HG03097 (cell line): ENCODE data around the gene ARHGEF33.

Experiments used
- ATAC-seq: cut with Tn5 transposase; IDR thresholded peaks from one replicate; pipeline ENCODE4 v1.9.1; 2021; ENCODE audit not compliant: unreplicated experiment, low FRiP score

ARHGEF33 gene

GRCh38 chr2:38889575-38889974 is at the start of gene ARHGEF33:
TSS of gene ARHGEF33 (plus strand) at chr2:38889875. CDS start at chr2:38919448, 29,573 bp downstream.
- no peak for ATAC-seq

- ATAC-seq: no peak
Observed at GRCh38 chr2:38850045-38850444, 39.6 kb upstream of the ARHGEF33 start.

GRCh38 chr2:38856165-38856564 is 33.5 kb upstream of the ARHGEF33 start:
- ATAC-seq: no peak

- no peak for ATAC-seq
Observed at GRCh38 chr2:38862476-38862875, 27.2 kb upstream of the ARHGEF33 start.

GRCh38 chr2:38863061-38863695 is 26.5 kb upstream of the ARHGEF33 start:
- ATAC-seq: no peak

GRCh38 chr2:38866773-38867443 is 22.8 kb upstream of the ARHGEF33 start:
- ATAC-seq: no peak

- no peak for ATAC-seq
Observed at GRCh38 chr2:38871432-38871831, 18.2 kb upstream of the ARHGEF33 start.

GRCh38 chr2:38873763-38874162 is 15.9 kb upstream of the ARHGEF33 start:
- ATAC-seq: no peak

- no peak for ATAC-seq
Observed at GRCh38 chr2:38875227-38875575, 14.5 kb upstream of the ARHGEF33 start.

GRCh38 chr2:38875576-38876367 is 13.9 kb upstream of the ARHGEF33 start, which contains the start of the genes DHX57 and MORN2:
TSS of gene DHX57 (minus strand) at chr2:38875934. CDS start at chr2:38868405, 7,529 bp downstream.
TSS of gene MORN2 (plus strand) at chr2:38875976.
- peak; percentile 100 for ATAC-seq

GRCh38 chr2:38876407-38876806 is 13.3 kb upstream of the ARHGEF33 start:
- no peak for ATAC-seq

GRCh38 chr2:38886063-38886462 is 3.6 kb upstream of the ARHGEF33 start:
- no peak for ATAC-seq

GRCh38 chr2:38887347-38887746 is 2.3 kb upstream of the ARHGEF33 start:
- ATAC-seq: no peak

GRCh38 chr2:38887902-38888554 is 1.6 kb upstream of the ARHGEF33 start:
- ATAC-seq: no peak

- ATAC-seq: no peak
Observed at GRCh38 chr2:38889045-38889444, 630 bp upstream of the ARHGEF33 start.

GRCh38 chr2:38892819-38893218 is 3.1 kb downstream of the ARHGEF33 start:
- ATAC-seq: no peak

GRCh38 chr2:38898256-38898655 is 8.6 kb downstream of the ARHGEF33 start:
- ATAC-seq: no peak

GRCh38 chr2:38900726-38901125 is 11.1 kb downstream of the ARHGEF33 start:
- no peak for ATAC-seq

- ATAC-seq: no peak
Observed at GRCh38 chr2:38905251-38905650, 15.6 kb downstream of the ARHGEF33 start.

- ATAC-seq: no peak
Observed at GRCh38 chr2:38907242-38907641, 17.6 kb downstream of the ARHGEF33 start.
